ENCODE results near the gene POLK. TPM values are rescaled to one million over a fixed set of nuclear protein-coding genes. Genes with fewer than 3 reads are reported as not detected.
A peak's percentile ranks its signal among the peaks of the same experiment; 100 is the strongest.

The POLK gene
- total and polyA plus RNA-seq, 2 of the 8 experiments (the other 6 are each of a cell fraction or from before 2014, with no cell fraction given) = 2.0 to 9.0 TPM

DNA sequence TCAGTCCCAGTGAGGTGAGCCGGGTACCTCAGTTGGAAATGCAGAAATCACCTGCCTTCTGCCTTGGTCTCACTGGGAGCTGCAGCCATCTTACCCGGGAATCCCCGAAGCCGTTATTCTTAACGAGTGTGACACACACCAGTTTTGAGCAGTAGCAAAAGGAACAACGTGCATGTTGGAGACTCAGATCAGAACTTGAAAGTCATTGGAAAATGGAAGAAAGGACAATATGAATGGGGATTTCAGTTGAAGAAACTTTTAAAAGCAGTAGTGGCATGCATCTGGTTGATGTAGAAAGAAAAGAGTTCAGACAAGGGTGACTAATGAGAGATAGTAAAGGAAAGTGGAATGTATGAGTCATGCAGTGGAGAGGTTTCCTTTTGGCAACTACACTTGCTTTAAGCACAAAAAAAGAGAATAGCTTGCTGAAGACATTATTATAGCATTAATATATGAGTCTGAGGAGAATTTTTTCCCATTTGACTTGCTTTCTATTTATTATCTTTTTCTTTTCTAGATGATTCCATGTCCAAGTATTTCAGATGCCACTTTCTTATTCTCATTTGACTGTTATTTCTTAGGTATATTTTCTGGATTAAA is 55.1 kb downstream of the POLK start:
- Histone ChIP-seq H3K14ac (ENCODE audit: insufficient read length) (no peak overlapping the region), H4K8ac (ENCODE audit: extremely low read depth, insufficient read depth, low read length) (no peak overlapping the region), H3K27me3 (replicated peaks in 1 of 4; ENCODE audit: control insufficient read depth in 3 of 4, extremely low read depth in 1 of 4, insufficient read depth in 3 of 4, low read length in 3 of 4) (no peaks in the 10 kb centered on the region), H3K4me1 (replicated peaks in 1 of 4; ENCODE audit: control insufficient read depth in 3 of 4, insufficient read depth in 4 of 4, low read length in 3 of 4) (no peaks in the 10 kb centered on the region; a peak in 1 of 7 replicates), H3K9ac (replicated peaks in 1 of 4; ENCODE audit: extremely low read depth in 1 of 4, low read depth in 3 of 4, low read length in 3 of 4) (no peak overlapping the region), H3K79me1 (ENCODE audit: low read depth, low read length) (no peaks in the 10 kb centered on the region), H2BK15ac (ENCODE audit: low read length) (no peak overlapping the region), H3K23ac (ENCODE audit: insufficient read length) (no peak overlapping the region), H2BK20ac (ENCODE audit: low read length) (no peak overlapping the region), H3K4me3 (ENCODE audit: extremely low read depth in 1 of 4, insufficient read depth in 2 of 4, low read depth in 3 of 4, low read length in 4 of 4) (no peak overlapping the region), H3K23me2 (ENCODE audit: low read depth, low read length) (no peaks in the 10 kb centered on the region), H3K36me3 (ENCODE audit: control insufficient read depth in 2 of 4, insufficient read depth in 4 of 4, low read length in 3 of 4) (no peaks in the 10 kb centered on the region; a peak in 1 of 8 replicates), H3K79me2 (ENCODE audit: control insufficient read depth in 1 of 2, insufficient read depth in 2 of 2, low read length in 2 of 2) (no peaks in the 10 kb centered on the region), H3K56ac (replicated peaks; ENCODE audit: insufficient read length, low read depth, low read length) (no peak overlapping the region), H3K18ac (ENCODE audit: extremely low read depth, low read length) (no peak overlapping the region), H4K5ac (ENCODE audit: insufficient read length, low read depth, low read length) (no peak overlapping the region), H3K9me3 (ENCODE audit: insufficient read depth in 2 of 2, low read depth in 1 of 2, low read length in 1 of 2) (peaks cover 0 to 2% of the 10 kb centered on the region in 2 experiments; a peak in 1 of 4 replicates), H3K27ac (ENCODE audit: low read depth, low read length) (no peak overlapping the region), H2BK5ac (ENCODE audit: low read depth, low read length) (no peak overlapping the region), H3K4ac (replicated peaks; ENCODE audit: insufficient read length, low read depth, low read length) (no peak overlapping the region), H2BK120ac (replicated peaks; ENCODE audit: low read depth, low read length) (no peak overlapping the region), H3K4me2 (ENCODE audit: insufficient read depth in 1 of 2, low read depth in 2 of 2, low read length in 2 of 2) (no peak overlapping the region), H2AK5ac (ENCODE audit: low read depth, low read length) (no peak overlapping the region), H2AFZ (ENCODE audit: low read length) (no peak overlapping the region), H4K91ac (replicated peaks; ENCODE audit: insufficient read length, low read length) (no peak overlapping the region), H2BK12ac (ENCODE audit: low read depth, low read length) (no peak overlapping the region), H4K20me1 (replicated peaks in 1 of 2; ENCODE audit: control insufficient read depth in 1 of 2, insufficient read depth in 2 of 2, low read length in 2 of 2) (no peaks in the 10 kb centered on the region)
- TF ChIP-seq HDAC6 (IDR thresholded peaks at IDR 0.05; ENCODE audit: low read depth, low read length) (no peak), JUND (IDR thresholded peaks at IDR 0.05; ENCODE audit: low read length) (0 out of 2 replicates have a peak, but pooled peaks have one; percentile 49), SP1 (IDR thresholded peaks at IDR 0.05; ENCODE audit: low read depth, low read length) (no peak), RXRA (IDR thresholded peaks at IDR 0.05; ENCODE audit: insufficient read depth, low read depth, low read length) (no peak)
- ChIA-PET POLR2A (ENCODE audit: partially characterized antibody) (no interaction called here), CTCF (ENCODE audit: partially characterized antibody) (no interaction called here)
- DNase-seq (ENCODE audit: low read depth in 1 of 2, low spot score in 2 of 2) (no peak), FAIRE-seq (no peak)
- 86% methylated on average over 6 of the region's 6 CpGs; no CpG with 5 or more reads in 1 of the 2 experiments for WGBS, 2 experiments (ENCODE audit: extremely low coverage in 1 of 2, insufficient coverage in 1 of 2, insufficient read length in 1 of 2, insufficient replicate concordance in 2 of 2, low coverage in 1 of 2, low lambda C conversion rate in 2 of 2, missing lambda C conversion rate in 1 of 2)
